HG03039 (cell line): ENCODE results near the gene SEC14L1.
"Not testable (repeated sequence)": the region's sequence is repeated elsewhere in the genome, so short reads cannot be mapped to it uniquely, and the experiment has no call there.

ENCODE experiments used
- ATAC-seq: cut with Tn5 transposase; IDR thresholded peaks from one replicate; pipeline ENCODE4 v1.9.1; 2021; ENCODE audit warnings: mild to moderate bottlenecking, moderate library complexity; ENCODE audit not compliant: unreplicated experiment

The SEC14L1 gene

DNA sequence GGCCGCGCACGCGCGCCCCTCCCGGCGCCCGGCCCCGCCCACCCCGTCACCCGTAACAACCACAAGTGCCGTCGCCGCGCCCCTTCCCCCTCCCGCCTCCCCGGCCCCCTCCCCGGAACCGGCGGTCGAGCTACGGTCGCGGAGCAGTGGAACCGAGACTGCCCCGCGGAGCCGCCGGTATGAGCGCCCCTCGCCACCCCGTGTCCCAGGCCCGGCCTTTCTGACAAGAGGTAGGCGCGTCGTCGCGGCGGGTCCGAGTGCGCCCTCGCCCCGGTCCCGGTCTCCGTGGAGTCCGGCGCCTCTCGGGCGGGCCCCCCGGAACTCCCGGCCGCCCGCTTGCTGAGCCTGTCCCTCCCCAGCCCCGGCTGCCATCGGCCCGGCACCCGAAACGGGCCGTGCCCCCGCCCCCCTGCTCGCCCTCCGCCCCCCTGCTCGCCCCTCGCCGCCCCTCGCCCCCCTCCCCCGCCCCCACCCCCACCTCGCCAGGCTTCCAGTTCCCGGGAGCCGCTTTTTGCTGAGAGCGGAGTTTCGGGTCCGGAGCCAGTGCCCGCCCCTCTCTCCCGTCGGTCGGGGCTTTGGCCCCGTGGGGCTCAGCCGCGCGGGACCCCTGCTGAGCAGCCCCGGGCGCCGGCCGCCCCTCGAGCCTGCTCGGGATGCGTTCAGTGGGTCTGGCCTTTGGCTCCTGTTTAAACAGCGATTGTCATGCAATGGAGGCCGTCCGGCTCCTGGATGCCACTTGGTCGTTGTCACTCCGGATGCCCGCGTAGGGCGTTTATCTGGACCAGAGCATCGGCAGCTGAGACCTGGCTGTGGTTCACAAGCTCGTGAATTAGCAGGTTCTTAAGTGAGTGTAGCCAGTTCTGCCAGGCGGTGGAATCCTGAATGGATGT is at the start of gene SEC14L1:
SEC14L1 (plus strand) TSS at position 92 of the 890 bp plus-strand sequence. CDS start 2,628 bp downstream, outside the sequence.
- ATAC-seq = peak; percentile 42

DNA sequence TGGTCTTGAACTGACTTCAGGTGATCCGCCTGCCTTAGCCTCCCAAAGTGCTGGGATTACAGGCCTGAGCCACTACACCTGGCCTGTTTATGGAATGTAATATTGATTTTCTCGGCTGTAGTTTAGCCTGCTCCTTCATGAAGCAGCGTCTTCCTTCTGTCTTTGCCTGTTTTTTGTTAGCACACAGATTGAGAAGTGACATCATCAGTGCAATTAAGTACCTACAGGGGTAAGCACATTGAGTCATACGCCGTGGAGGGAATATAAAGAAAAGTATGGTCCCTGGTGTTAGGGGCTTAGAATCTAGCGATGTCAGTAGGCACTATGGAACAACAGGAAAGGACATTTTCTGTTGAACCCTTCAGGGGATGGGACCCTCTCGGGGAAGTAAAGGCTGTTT is 48.7 kb upstream of the SEC14L1 start:
- no peak for ATAC-seq

DNA sequence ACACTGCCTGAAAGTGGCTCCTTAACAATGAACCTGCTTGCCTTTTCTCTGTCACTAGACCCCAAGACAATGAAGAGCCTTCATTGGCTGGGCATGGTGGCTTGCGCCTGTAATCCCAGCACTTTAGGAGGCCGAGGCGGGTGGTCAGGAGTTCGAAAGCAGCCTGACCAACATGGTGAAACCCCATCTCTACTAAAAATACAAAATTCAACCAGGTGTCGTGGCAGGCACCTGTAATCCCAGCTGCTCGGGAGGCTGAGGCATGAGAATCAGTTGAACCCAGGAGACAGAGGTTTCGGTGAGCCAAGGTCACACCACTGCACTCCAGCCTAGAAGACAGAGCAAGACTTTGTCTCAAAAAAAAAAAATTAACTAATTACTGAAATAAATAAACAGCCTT is 45.3 kb upstream of the SEC14L1 start:
- ATAC-seq = no peak

DNA sequence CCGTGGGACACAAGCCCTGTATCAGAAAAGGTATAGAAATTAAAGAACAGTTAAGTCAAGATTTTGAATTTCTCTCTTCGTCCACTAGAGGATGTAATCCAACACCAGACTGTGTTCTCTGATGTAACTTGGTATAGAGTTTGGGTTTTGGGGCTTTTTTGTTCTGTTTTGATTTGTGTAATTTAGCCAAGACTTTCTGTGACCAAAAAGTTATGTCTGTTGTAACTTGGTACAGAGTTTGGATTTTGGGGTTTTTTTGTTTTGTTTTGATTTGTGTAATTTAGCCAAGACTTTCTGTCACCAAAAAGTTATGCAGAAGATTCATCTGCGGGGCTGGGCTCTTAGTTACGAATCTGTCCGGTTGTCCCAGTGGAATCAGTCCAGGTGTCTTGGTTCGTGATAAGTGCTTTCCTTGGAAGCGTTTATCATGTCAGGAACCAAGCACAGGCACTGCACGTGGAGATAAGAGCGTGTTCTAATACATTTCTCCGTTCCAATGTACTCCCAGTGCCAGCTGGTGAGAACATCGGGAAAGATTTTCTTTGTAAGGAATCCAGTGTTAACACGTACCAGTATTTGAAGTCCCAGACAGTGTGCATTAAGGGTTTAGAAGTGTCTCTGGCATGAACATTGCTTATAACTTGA is 44.1 kb upstream of the SEC14L1 start:
- no peak for ATAC-seq

DNA sequence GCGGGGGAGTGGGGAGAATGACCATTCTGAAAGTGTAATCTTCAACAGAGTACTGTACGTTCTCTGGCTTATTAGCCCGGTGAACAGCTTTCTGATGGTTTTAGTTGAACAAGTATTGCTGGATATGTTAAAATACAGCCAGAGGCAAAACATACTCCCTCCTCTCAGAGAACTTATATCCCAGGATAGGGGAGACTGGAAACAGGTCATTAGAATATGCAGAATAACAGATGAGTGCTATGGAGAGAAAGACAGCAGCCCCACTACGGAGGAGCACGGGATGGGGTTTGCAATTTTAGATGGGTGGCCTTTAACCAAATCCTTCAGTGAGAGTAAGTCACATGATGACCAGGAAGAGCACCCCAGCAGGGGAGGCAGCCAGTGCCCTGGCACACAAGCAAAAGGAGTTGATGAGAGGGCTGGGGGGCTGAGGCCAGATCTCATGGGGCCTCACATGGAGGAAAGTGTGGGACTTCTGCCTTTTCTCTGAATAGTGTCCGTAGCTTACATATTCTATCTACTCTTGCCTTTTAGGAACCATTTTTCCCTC is 43.1 kb upstream of the SEC14L1 start:
- ATAC-seq = no peak

DNA sequence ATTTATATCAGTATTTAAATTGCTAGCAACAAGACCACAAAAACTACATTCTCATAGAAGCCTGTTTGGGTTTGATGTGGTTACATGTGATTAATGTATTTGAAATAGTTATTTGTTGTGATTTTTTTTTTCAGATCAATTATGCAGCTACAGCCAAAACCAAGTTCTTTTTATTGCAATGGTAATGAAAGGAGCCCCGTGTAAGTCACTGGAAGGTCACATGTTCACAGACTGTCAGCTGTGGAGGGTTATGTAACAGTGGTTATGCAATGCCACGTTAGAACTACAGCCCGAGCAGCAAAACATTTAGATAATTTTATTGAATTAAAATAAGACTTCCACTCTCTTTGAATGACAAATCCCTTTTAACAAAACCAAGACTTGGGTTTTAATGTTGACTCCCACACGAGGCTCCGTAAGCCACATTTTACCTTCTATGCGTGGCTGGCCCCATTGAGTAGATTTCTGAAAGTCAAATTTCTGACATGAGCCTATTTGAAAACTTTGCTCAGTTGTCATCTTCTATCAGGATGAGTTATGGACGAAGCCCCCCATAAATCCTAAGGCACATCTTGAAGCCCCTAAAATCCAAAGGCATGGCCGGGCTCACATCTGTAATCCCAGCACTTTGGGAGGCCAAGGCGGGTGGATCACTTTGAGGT is 41.8 kb upstream of the SEC14L1 start:
- ATAC-seq = no peak

DNA sequence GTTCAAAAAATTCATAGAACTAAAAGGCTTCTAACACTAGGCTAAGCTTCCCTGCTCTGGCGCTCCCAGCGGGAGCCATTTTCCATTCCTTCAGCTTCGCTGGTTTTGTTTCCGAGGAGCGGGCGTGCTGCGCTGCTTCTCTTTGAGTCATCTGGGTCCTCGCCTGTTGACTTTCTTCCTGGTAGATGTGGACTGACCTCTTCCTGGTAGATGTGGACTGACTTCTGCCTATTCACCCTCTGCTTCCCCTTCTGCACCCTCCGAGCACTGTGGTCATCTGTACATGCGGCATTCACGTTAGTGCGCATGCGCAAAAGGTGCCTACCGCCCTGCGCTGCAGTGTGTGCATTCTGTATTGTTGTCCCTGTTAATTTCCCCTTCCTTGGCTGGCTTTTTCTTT is 40.8 kb upstream of the SEC14L1 start:
- ATAC-seq = no peak

DNA sequence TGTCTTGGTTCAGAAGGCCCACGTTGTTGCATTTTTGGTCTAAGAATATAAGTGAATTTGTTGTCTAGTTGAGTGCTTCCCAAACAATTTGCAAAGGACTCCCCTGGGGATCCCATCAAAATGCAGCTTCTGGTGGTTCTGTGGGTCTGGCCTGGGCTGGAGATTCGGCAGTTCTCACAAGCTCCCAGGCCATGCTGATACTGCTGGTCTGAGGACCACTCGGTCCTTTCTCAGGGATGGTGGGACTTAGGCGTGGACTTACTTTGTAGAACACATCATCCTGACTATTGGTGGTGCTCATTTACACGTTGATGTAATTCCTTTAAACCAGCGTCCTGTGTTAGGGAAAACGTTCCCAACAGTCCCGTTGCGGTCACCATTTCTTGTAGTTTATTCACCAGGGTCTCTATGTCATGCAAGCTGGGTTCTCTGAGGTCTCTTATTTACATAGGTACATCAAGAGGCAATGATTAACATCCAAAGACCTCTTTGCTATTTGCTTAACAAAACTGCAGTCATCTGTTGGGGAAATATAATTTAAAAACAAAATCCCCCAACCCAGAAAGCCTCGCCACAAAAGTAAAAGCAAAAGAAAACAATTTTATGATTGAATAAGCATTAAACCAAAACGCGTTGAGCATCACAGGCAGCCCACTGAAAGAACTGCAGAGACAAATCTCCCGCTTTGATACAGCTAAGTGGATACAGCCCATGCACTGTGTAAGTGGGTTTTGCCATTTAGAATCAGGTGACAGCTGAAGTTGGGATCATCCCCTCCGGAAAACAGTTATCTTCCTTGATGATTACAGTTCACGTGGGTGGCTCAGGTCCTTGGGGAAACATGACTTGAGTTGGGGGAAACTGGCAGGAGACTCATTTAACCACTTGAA is 39.0 kb upstream of the SEC14L1 start:
- ATAC-seq = no peak

DNA sequence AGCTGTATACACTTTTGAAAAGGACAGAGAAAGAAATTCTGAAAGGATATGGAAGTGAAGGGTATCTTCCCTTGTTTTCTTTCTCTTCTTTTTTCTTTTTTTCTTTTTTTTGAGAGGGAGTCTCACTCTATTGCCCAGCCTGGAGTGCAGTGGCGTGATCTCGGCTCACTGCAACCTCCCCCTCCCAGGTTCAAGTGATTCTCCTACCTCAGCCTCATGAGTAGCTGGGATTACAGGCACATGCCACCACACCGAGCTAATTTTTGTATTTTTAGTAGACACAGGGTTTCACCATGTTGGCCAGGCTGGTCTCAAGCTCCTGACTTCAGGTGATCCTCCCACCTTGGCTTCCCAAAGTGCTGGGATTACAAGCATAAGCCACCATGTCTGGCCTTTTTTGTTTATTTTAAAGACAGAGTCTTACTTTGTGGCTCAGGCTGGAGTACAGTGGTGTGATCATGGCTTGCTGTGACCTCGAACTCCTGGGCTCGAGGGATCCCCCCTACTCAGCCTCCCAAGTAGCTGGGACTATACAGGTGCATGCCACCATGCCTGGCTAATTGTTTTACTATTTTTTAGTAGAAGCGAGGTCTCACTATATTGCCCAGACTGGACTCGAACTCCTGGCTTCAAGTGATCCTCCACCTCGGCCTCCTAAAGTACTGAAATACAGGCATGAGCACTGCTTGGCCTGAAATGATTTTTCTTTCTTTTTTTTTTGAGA is 38.2 kb upstream of the SEC14L1 start:
- not testable (repeated sequence) for ATAC-seq

DNA sequence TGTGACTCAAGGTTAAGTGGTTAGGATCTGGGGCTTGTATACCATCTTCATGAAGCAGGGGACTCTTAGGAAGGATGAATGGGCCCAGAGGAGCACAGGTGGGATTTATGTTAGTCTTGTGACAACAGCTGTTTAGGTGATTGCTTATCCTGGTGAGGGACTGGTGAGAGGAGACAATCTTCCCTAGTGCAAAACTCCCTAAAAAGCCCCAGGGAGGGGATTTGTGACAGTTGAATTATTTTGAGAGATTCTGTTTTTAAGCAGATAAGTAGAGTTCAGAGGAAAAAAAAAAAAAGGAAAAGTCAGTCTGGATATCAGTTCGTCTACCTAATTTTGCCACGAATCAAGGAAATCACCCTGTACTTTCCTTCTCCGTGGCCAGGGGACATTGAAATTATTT is 35.1 kb upstream of the SEC14L1 start:
- no peak for ATAC-seq

DNA sequence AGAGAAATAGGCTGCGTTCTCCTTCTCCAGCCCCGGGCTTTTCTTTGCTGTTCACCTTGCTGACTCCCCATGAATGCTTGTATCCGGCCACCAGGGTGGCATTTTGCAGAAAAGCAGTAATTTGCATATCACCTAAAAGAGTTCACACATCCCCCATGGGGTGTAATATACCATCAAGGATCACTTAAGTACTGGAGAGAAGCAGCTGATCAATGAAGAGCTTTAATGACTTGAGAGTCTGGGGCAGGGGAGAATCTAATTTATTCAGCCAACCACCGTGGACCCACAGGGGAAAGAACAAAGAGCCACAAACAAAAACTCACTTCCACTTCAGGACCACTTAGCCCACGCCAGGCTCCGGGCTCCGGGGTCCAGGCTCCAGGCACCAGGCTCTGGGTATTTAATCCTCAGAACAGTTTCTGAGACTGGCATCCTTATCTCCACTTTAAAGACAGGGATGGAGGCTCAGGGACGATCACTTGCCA is 33.9 kb upstream of the SEC14L1 start:
- ATAC-seq = no peak

DNA sequence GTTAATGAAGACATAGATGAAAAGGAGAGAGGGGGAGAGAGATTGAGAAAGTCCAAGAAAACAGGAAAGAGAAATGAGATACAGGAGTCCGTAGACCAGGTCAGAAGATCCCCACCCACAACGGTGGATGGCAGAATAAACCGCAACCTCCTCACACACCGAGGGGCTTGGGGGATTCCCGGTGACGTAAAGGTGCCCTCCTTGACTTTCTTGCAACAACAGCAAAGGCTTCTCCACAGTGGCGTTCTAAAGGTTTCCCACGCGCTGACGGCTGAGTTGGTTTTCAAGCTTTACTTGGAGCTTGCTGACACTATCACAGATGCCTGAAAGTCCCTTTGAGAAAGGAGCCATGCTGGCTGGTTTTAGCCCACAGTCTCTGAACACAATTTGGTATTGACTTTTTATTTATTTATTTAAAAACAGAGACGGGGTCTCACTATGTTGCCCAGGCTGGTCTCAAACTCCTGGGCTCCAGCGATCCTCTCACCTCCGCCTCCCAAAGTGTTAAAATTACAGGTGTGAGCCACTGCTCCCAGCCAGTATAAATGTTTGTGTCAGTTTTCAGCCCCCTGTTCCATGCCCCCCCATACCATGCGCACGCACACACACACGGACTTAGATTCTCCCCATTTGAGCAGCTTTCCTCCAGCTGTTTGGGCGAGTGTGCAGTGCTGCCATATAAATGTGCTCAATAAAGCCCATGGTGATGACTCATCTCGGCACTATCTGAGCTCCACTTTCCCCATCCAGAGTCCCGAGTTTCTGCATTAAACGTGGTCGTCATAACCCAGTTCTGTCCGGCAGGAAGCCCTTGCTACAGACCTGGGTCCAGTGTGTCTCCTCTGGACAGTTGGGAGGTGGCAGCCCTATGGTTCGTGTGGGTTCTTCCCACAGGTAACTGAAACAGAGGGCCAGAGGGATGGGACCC is 33.0 kb upstream of the SEC14L1 start:
- peak; percentile 62 for ATAC-seq

DNA sequence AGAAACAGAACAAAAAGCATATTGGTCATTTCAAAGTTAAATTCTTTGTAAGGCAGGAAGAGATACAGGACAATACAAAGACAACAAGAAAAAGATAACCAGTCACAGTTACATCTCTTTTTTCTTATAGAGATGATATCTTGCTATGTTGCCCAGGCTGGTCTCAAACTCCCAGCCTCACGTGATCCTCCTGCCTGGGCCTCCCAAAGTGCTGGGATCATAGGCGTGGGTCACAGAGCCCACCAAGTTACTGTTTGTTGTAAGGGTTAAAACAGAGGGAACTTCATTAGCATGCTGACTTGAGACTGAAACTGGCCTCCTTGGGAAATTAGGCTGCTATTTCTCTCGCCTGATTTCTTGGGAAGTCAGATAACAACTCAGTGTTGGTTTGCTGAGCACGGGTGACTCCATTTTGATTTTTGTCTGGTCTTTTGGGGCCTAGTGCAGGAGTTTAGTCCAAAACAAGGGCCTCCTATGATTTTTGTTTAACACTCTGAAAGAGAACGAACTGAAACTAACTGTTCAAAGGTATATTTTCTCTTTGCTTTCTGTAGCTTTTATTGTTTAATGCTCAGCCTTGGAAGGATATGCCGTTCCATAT is 31.5 kb upstream of the SEC14L1 start:
- no peak for ATAC-seq

DNA sequence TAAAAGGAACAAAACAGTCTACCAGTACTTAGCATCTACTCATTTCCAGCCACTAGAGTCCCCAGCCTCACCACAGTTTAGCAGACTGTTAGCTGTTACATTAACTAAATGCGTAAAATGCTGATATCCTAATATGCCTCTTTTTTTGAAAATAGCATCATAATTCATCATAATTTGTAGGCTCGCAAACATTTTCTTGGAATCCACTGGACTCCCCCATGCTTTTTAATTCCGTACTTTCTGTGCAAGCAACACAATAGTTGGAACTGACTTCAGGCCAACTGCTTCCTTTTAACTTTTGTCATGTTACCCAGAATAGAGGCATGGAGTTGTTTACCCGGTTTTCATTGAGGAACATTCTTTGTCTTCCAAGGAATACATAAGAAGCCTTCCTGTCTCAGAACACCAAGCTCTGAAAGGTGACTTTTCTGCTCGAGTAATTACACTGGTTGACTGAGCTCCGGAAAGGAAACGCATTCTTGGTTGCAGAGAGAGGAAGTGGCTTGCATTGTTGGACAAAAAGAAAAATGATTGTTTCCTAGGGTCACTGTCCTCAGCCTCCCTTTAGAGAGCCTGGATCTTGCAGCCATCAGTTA is 30.9 kb upstream of the SEC14L1 start:
- no peak for ATAC-seq

DNA sequence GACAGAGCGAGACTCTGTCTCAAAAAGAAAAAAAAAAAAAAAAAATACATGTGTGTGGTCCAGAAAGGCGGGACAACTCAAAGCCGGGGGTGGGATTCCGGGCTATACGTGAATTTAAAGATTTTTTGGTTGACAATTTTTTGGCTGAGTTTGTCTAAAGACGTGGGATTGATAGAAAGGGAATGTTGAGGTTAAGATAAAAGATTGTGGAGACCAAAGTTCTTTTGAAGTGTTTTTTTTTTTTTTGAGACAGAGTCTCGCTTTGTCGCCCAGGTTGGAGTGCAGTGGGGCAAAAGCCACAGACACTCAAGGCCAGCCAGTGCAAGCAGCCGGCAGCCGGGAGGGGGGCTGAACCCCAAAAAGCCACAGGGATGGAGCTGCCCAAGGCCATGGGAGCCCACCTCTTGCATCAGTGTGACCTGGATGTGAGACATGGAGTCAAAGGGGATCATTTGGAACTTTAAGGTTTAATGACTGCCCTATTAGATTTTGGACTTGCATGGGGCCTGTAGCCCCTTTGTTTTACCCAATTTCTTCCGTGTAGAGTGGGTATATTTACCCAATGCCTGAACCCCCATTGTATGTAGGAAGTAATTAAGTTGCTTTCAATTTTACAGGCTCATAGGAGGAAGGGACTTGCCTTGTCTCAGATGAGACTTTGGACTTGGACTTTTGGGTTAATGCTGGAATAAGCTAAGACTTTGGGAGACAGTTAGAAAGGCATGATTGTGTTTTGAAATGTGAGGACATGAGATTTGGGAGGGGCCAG is 29.4 kb upstream of the SEC14L1 start:
- ATAC-seq = not testable (repeated sequence)

DNA sequence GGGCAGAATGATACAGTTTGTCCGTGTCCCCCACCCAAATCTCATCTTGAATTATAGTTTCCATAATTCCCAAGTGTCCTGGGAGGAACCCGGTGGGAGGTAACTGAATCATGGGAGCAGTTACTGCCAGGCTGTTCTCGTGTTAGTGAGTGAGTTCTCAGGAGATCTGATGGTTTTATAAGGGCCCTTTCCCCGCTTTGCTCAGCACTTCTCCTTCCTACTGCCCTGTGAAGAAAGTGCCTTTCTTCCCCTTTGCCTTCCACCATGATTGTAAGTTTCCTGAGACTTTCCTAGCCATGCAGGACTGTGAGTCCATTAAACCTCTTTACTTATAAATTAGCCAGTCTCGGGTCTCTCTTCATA is 28.9 kb upstream of the SEC14L1 start:
- ATAC-seq = no peak

DNA sequence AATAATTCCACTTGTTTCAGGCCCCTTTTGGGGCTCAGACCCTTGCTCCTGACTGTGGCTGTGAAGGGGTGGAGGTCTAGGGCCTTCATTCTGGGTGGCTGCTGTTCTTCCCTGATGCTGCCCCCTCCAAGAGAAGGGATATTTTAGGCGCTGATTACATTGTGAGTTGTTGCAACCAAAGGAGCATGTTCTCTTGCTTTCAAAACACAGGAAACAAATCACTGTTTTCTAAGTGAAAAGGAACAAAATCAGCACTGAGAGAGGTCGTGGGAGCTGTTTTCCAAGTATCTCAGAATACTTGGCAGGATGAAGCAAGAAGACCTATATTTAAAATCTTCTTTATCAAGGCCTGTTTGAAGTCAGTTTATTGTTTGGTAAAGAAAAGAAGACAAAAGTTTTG is 25.3 kb upstream of the SEC14L1 start:
- ATAC-seq = no peak
